K562 (cell line): Measurements from ENCODE around the gene NOD1.

Experiments
- CBX8 ChIP-seq: fragments of 200-600 bp; sonication (generic); IDR thresholded peaks from 2 replicates; pipeline ENCODE4 v1.6.1; 2012; ENCODE audit warnings: borderline replicate concordance, mixed run types, low read depth, mild to moderate bottlenecking, moderate library complexity, mixed read lengths, low read length, control low read depth, inconsistent platforms; ENCODE audit not compliant: poor library complexity, severe bottlenecking; ENCODE audit errors: extremely low read depth
- JUN ChIP-seq, 2 experiments: sonication (generic) in 1 of 2; formaldehyde crosslinking in 1 of 2; IDR thresholded peaks; 2 replicates each; pipeline versions ENCODE4 v1.6.1 to v1.8.0; 2012 to 2022; ENCODE audit warnings: borderline replicate concordance in 2 of 2, mild to moderate bottlenecking in 2 of 2, improper control_type of control experiment in 1 of 2, low read depth in 1 of 2, low read length in 1 of 2, missing genetic modification reagents in 1 of 2
- MAFF ChIP-seq: IDR thresholded peaks from 2 replicates; pipeline ENCODE4 v1.6.1; 2012; ENCODE audit warnings: low read length, improper control_type of control experiment
- PML ChIP-seq: IDR thresholded peaks from 2 replicates; pipeline ENCODE4 v1.6.1; 2012; ENCODE audit warnings: low read length, inconsistent platforms
- POLR2AphosphoS5 ChIP-seq: IDR thresholded peaks from 2 replicates; pipeline ENCODE4 v1.6.1; 2011; ENCODE audit warnings: mild to moderate bottlenecking, low read depth, low read length, moderate library complexity; ENCODE audit not compliant: control insufficient read depth, insufficient read depth
- SOX6 ChIP-seq: fragments of 450-650 bp; IDR thresholded peaks from 2 replicates; pipeline ENCODE4 v1.6.1; 2014; ENCODE audit warnings: mild to moderate bottlenecking
- ZNF316 ChIP-seq: fragments of 450-650 bp; IDR thresholded peaks from 2 replicates; pipeline ENCODE4 v1.6.1; 2016
- TF ChIP-seq, protein P1 (sequence below): fragments of 250-450 bp; sonication (Bioruptor Pico); IDR thresholded peaks from 2 replicates; pipeline ENCODE4 v1.5.0; 2020; ENCODE audit warnings: mild to moderate bottlenecking, borderline replicate concordance
- TF ChIP-seq, protein P2 (sequence below): sonication (generic); formaldehyde crosslinking; IDR thresholded peaks from 2 replicates; pipeline ENCODE4 v1.8.0; 2022; ENCODE audit warnings: missing genetic modification reagents, mild to moderate bottlenecking, borderline replicate concordance
- TF ChIP-seq, protein P3 (sequence below): fragments of 450-650 bp; conservative IDR thresholded peaks from 2 replicates; pipeline ENCODE4 v1.6.1; 2016; ENCODE audit warnings: missing genetic modification characterization, low read depth, mild to moderate bottlenecking, missing compliant biosample characterization, moderate library complexity

DNA sequence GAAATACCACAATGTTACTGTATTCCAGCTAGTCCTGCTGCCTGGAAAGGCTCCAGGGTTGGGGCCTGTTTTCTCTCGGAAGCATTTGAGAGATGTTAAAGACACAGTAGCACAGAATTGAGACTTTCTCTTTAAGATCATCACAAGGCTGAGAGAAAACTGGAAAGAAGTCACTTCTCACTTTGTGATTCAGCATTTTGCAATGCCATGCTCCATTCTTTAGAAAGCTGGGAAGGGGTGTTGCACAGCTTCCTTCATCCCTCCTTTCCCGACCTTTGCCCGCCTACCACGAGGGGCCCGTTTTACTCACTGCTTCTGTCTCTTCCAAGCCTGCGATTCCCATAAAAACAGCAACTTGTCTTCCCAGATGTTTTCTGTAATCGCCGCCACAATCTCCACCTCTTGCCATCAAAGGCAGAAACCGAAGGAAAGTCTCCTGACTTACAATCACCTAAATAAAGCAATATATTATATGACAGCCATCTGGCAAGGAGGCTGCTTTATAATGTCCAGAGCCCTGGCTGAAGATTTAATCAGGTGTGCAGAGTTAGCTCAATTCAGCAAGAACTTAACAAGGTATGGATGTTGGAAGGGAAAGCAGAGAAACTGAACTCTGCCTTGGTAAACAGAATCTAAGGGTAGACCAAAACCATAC is 18.9 kb downstream of the NOD1 start:
- TF ChIP-seq MAFF (no peak), SOX6 (no peak), ZNF316 (no peak), CBX8 (no peak), PML (no peak), JUN (IDR thresholded peaks at IDR 0.05; ENCODE audit: borderline replicate concordance, low read depth, low read length) (no peak), JUN (CRISPR knock-in tag; IDR thresholded peaks at IDR 0.05; ENCODE audit: borderline replicate concordance) (no peak), POLR2AphosphoS5 (no peak)
- TF ChIP-seq, protein P1, sequence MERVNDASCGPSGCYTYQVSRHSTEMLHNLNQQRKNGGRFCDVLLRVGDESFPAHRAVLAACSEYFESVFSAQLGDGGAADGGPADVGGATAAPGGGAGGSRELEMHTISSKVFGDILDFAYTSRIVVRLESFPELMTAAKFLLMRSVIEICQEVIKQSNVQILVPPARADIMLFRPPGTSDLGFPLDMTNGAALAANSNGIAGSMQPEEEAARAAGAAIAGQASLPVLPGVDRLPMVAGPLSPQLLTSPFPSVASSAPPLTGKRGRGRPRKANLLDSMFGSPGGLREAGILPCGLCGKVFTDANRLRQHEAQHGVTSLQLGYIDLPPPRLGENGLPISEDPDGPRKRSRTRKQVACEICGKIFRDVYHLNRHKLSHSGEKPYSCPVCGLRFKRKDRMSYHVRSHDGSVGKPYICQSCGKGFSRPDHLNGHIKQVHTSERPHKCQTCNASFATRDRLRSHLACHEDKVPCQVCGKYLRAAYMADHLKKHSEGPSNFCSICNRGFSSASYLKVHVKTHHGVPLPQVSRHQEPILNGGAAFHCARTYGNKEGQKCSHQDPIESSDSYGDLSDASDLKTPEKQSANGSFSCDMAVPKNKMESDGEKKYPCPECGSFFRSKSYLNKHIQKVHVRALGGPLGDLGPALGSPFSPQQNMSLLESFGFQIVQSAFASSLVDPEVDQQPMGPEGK (CRISPR knock-in tag): no peak
- TF ChIP-seq, protein P2, sequence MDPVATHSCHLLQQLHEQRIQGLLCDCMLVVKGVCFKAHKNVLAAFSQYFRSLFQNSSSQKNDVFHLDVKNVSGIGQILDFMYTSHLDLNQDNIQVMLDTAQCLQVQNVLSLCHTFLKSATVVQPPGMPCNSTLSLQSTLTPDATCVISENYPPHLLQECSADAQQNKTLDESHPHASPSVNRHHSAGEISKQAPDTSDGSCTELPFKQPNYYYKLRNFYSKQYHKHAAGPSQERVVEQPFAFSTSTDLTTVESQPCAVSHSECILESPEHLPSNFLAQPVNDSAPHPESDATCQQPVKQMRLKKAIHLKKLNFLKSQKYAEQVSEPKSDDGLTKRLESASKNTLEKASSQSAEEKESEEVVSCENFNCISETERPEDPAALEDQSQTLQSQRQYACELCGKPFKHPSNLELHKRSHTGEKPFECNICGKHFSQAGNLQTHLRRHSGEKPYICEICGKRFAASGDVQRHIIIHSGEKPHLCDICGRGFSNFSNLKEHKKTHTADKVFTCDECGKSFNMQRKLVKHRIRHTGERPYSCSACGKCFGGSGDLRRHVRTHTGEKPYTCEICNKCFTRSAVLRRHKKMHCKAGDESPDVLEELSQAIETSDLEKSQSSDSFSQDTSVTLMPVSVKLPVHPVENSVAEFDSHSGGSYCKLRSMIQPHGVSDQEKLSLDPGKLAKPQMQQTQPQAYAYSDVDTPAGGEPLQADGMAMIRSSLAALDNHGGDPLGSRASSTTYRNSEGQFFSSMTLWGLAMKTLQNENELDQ (CRISPR knock-in tag): no peak
- TF ChIP-seq, protein P3, sequence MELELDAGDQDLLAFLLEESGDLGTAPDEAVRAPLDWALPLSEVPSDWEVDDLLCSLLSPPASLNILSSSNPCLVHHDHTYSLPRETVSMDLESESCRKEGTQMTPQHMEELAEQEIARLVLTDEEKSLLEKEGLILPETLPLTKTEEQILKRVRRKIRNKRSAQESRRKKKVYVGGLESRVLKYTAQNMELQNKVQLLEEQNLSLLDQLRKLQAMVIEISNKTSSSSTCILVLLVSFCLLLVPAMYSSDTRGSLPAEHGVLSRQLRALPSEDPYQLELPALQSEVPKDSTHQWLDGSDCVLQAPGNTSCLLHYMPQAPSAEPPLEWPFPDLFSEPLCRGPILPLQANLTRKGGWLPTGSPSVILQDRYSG (tag): no peak
